BLaER1 treated with 17β-estradiol and CSF1 and Interleukin-3, amounts not matched to agents 10 nM and 100 nM (cell line): ENCODE data around the gene MBOAT2.

Experiments used
- H3K27ac ChIP-seq, 11 experiments: shearing (Covaris generic); formaldehyde crosslinking; 2 replicates each; pipeline ENCODE4 v1.8.1; 2022
- H3K27me3 ChIP-seq, 11 experiments: shearing (Covaris generic); formaldehyde crosslinking; 2 replicates each; pipeline ENCODE4 v1.8.1; 2022
- H3K36me3 ChIP-seq, 11 experiments: shearing (Covaris generic); formaldehyde crosslinking; 2 replicates each; pipeline ENCODE4 v1.8.1; 2022
- H3K4me1 ChIP-seq, 10 experiments: shearing (Covaris generic); formaldehyde crosslinking; 2 replicates each; pipeline ENCODE4 v1.8.1; 2022
- H3K4me2 ChIP-seq, 11 experiments: shearing (Covaris generic); formaldehyde crosslinking; 2 replicates each; pipeline ENCODE4 v1.8.1; 2022
- H3K4me3 ChIP-seq, 10 experiments: shearing (Covaris generic); formaldehyde crosslinking; 2 replicates each; pipeline ENCODE4 v1.8.1; 2022
- H3K9ac ChIP-seq, 11 experiments: shearing (Covaris generic); formaldehyde crosslinking; 2 replicates each; pipeline ENCODE4 v1.8.1; 2022
- H3K9me3 ChIP-seq, 11 experiments: shearing (Covaris generic); formaldehyde crosslinking; replicated peaks in 1 of 11; 2 replicates each; pipeline ENCODE4 v1.8.1; 2022
- H4K20me1 ChIP-seq, 11 experiments: shearing (Covaris generic); formaldehyde crosslinking; 2 replicates each; pipeline ENCODE4 v1.8.1; 2022
- Cebpa-rat ChIP-seq, 11 experiments: shearing (Covaris generic); IDR thresholded peaks; 2 replicates each; pipeline ENCODE4 v1.8.1; 2022

The MBOAT2 gene

GRCh38 chr2:8966123-8966908 lies 37.2 kb downstream of the MBOAT2 start:
- Histone ChIP-seq H3K4me3 (no peak overlapping the region), H3K9ac (no peak overlapping the region), H3K4me2 (no peak overlapping the region), H3K27ac (no peak overlapping the region), H3K36me3 (no peaks in the 10 kb centered on the region), H3K4me1 (no peaks in the 10 kb centered on the region), H3K27me3 (no peaks in the 10 kb centered on the region), H4K20me1 (no peaks in the 10 kb centered on the region), H3K9me3 (peaks cover 0 to 12% (median 4%) of the 10 kb centered on the region in 11 experiments; a peak in 7 of 22 replicates)
- no peak for TF ChIP-seq Cebpa-rat (IDR thresholded peaks at IDR 0.05)

- H3K36me3 ChIP-seq, result no peaks in the 10 kb centered on the region
- TF ChIP-seq Cebpa-rat (IDR thresholded peaks at IDR 0.05), result no peak
- no peak overlapping the region for H3K9ac ChIP-seq
- no peak overlapping the region for H3K4me2 ChIP-seq
- peaks cover 0 to 12% (median 4%) of the 10 kb centered on the region in 11 experiments; a peak in 7 of 22 replicates for H3K9me3 ChIP-seq
- no peaks in the 10 kb centered on the region for H3K4me1 ChIP-seq
- H3K27me3 ChIP-seq, result no peaks in the 10 kb centered on the region
- no peak overlapping the region for H3K4me3 ChIP-seq
- H3K27ac ChIP-seq, result no peak overlapping the region
- H4K20me1 ChIP-seq, result no peaks in the 10 kb centered on the region
Observed at GRCh38 chr2:8965216-8965969, 38.1 kb downstream of the MBOAT2 start.

- no peak overlapping the region for H3K4me3 ChIP-seq
- TF ChIP-seq Cebpa-rat (IDR thresholded peaks at IDR 0.05), result no peak
Observed at GRCh38 chr2:8962890-8963289, 40.6 kb downstream of the MBOAT2 start.

DNA sequence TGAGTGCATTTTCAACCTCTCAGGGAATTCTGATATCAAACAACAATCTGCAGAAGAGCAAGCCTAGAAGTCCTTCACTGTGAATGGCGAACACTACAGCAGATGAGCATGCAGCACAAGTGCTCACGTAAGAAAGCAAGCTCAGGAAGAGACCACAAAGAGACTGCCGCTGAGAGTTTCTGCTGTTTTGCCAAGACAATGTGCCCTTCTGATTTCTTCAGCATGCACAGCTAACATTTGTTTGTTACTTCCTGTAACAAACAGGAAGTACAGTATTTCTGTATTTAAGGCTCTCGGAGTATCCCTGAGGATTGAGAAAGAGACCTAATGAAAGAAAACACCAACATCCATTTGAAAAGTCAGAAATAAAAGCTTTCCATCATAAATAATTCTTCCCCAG lies 45.9 kb downstream of the MBOAT2 start:
- peak overlapping the region in 4 of 11 experiments; percentile 15 to 34 (median 26); a peak in 4 of 22 replicates for H3K4me2 ChIP-seq
- H4K20me1 ChIP-seq, result no peaks in the 10 kb centered on the region
- peaks cover 31 to 47% (median 40%) of the 10 kb centered on the region in 11 experiments for H3K9me3 ChIP-seq
- TF ChIP-seq Cebpa-rat (IDR thresholded peaks at IDR 0.05), result no peak
- H3K9ac ChIP-seq, result no peak overlapping the region
- H3K27me3 ChIP-seq, result no peaks in the 10 kb centered on the region
- peaks cover 26 to 37% (median 30%) of the 10 kb centered on the region in 11 experiments for H3K36me3 ChIP-seq
- no peak overlapping the region for H3K4me3 ChIP-seq
- H3K27ac ChIP-seq, result no peak overlapping the region
- H3K4me1 ChIP-seq, result peaks cover 0 to 9% (median 2%) of the 10 kb centered on the region in 10 experiments; a peak in 7 of 20 replicates

More at GRCh38 chr2:8962890-8963289, 40.6 kb downstream of the MBOAT2 start:
- H3K9me3 ChIP-seq, result peaks cover 0 to 6% (median 2%) of the 10 kb centered on the region in 11 experiments; a peak in 5 of 22 replicates
- H3K27ac ChIP-seq, result no peak overlapping the region
- H4K20me1 ChIP-seq, result no peaks in the 10 kb centered on the region
- H3K27me3 ChIP-seq, result no peaks in the 10 kb centered on the region
- H3K4me1 ChIP-seq, result peaks cover 0 to 1% (median 0%) of the 10 kb centered on the region in 10 experiments; a peak in 4 of 20 replicates
- no peaks in the 10 kb centered on the region for H3K36me3 ChIP-seq
- no peak overlapping the region for H3K4me2 ChIP-seq
- no peak overlapping the region for H3K9ac ChIP-seq

- Histone ChIP-seq H3K36me3 (peaks cover 26 to 39% (median 31%) of the 10 kb centered on the region in 11 experiments), H3K27ac (no peak overlapping the region), H3K4me3 (no peak overlapping the region), H3K9me3 (peaks cover 39 to 55% (median 49%) of the 10 kb centered on the region in 11 experiments), H4K20me1 (no peaks in the 10 kb centered on the region), H3K9ac (no peak overlapping the region), H3K4me1 (peaks cover 0 to 9% (median 2%) of the 10 kb centered on the region in 10 experiments; a peak in 7 of 20 replicates), H3K4me2 (no peak overlapping the region), H3K27me3 (no peaks in the 10 kb centered on the region)
- TF ChIP-seq Cebpa-rat (IDR thresholded peaks at IDR 0.05), result no peak
Observed at GRCh38 chr2:8956774-8957173, 46.7 kb downstream of the MBOAT2 start.

- H3K27ac ChIP-seq, result no peak overlapping the region
- H3K9me3 ChIP-seq, result peaks cover 56 to 72% (median 67%) of the 10 kb centered on the region in 11 experiments
- H3K4me3 ChIP-seq, result no peak overlapping the region; a peak in 1 of 20 replicates
- H3K9ac ChIP-seq, result no peak overlapping the region
- no peaks in the 10 kb centered on the region for H4K20me1 ChIP-seq
- H3K4me2 ChIP-seq, result no peak overlapping the region
- peaks cover 26 to 39% (median 31%) of the 10 kb centered on the region in 11 experiments for H3K36me3 ChIP-seq
- peaks cover 0 to 9% (median 2%) of the 10 kb centered on the region in 10 experiments; a peak in 7 of 20 replicates for H3K4me1 ChIP-seq
- H3K27me3 ChIP-seq, result no peaks in the 10 kb centered on the region
- TF ChIP-seq Cebpa-rat (IDR thresholded peaks at IDR 0.05), result no peak
Observed at GRCh38 chr2:8954990-8955389, 48.5 kb downstream of the MBOAT2 start.

DNA sequence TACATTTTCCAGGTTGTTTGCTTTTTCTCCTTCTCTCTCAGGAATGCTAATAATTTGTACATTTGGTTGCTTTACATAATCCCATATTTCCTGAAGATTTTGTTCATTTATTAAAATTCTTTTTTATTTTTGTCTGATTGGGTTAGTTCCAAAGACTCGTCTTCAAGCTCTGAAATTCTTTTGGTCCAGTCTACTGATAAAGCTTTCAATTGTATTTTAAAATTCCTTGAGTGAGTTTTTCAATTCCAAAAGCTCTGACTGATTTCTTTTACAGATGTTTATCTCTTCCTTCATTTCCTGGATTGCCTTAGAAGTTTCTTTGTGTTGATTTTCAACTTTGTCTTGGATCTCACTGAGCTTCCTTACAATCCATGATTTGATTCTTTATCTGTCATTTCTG lies 50.0 kb downstream of the MBOAT2 start:
- Histone ChIP-seq H3K4me1 (peaks cover 0 to 9% (median 2%) of the 10 kb centered on the region in 10 experiments; a peak in 7 of 20 replicates), H3K4me2 (no peak overlapping the region), H3K9ac (no peak overlapping the region), H3K27me3 (no peaks in the 10 kb centered on the region), H4K20me1 (no peaks in the 10 kb centered on the region), H3K36me3 (peaks cover 26 to 39% (median 31%) of the 10 kb centered on the region in 11 experiments), H3K4me3 (peak overlapping the region in 1 of 10 experiments; percentile 27; a peak in 1 of 20 replicates), H3K9me3 (peaks cover 66 to 84% (median 75%) of the 10 kb centered on the region in 11 experiments), H3K27ac (no peak overlapping the region)
- TF ChIP-seq Cebpa-rat (IDR thresholded peaks at IDR 0.05), result no peak

- Histone ChIP-seq H4K20me1 (no peaks in the 10 kb centered on the region), H3K4me1 (peaks cover 0 to 9% (median 7%) of the 10 kb centered on the region in 10 experiments; a peak in 9 of 20 replicates), H3K4me2 (peak overlapping the region in 5 of 11 experiments; percentile 20 to 52 (median 35); a peak in 7 of 22 replicates), H3K9ac (no peak overlapping the region), H3K9me3 (peaks cover 0 to 6% (median 0%) of the 10 kb centered on the region in 11 experiments; a peak in 2 of 22 replicates), H3K27ac (no peak overlapping the region), H3K27me3 (no peaks in the 10 kb centered on the region), H3K4me3 (no peak overlapping the region), H3K36me3 (peaks cover 0 to 27% (median 17%) of the 10 kb centered on the region in 11 experiments; a peak in 17 of 22 replicates)
- TF ChIP-seq Cebpa-rat (IDR thresholded peaks at IDR 0.05), result no peak
Observed at GRCh38 chr2:8939486-8940114, 63.9 kb downstream of the MBOAT2 start.
